Mesenchymal stem cell (in vitro differentiated cells and primary cell): ENCODE results near the gene SUN2.
A peak's percentile ranks its signal among the peaks of the same experiment; 100 is the strongest.

Experiments
- DNase-seq: peaks from one replicate; pipeline ENCODE4 v3.0.0-alpha.2; 2013
- H2AFZ ChIP-seq: one replicate; pipeline ENCODE4 v1.6.1; 2013; ENCODE audit warnings: low read depth, mild to moderate bottlenecking, control low read depth, inconsistent platforms, low read length, moderate library complexity
- H2AK5ac ChIP-seq: 2 replicates; pipeline ENCODE4 v1.6.1; 2013; ENCODE audit warnings: low read length, moderate library complexity, mild to moderate bottlenecking, inconsistent platforms; ENCODE audit not compliant: severe bottlenecking
- H2BK120ac ChIP-seq: one replicate; pipeline ENCODE4 v1.6.1; 2013; ENCODE audit warnings: low read depth, mild to moderate bottlenecking, inconsistent platforms, low read length, moderate library complexity
- H2BK12ac ChIP-seq, 2 experiments: one replicate each; pipeline ENCODE4 v1.6.1; 2013; ENCODE audit warnings: inconsistent platforms in 2 of 2, low read length in 2 of 2, mild to moderate bottlenecking in 2 of 2, moderate library complexity in 2 of 2, control low read depth in 1 of 2
- H2BK15ac ChIP-seq: one replicate; pipeline ENCODE4 v1.6.1; 2013; ENCODE audit warnings: mild to moderate bottlenecking, low read depth, inconsistent platforms; ENCODE audit not compliant: poor library complexity, severe bottlenecking
- H2BK5ac ChIP-seq: 2 replicates; pipeline ENCODE4 v1.6.1; 2013; ENCODE audit warnings: low read depth, mild to moderate bottlenecking, low read length, control low read depth, inconsistent platforms; ENCODE audit not compliant: poor library complexity, severe bottlenecking
- H3K14ac ChIP-seq, 2 experiments: one replicate each; pipeline ENCODE4 v1.6.1; 2013; ENCODE audit warnings: inconsistent platforms in 2 of 2, low read length in 2 of 2, control low read depth in 1 of 2, mild to moderate bottlenecking in 1 of 2, moderate library complexity in 1 of 2
- H3K18ac ChIP-seq, 2 experiments: one replicate each; pipeline ENCODE4 v1.6.1; 2013; ENCODE audit warnings: inconsistent platforms in 2 of 2, low read length in 2 of 2, control low read depth in 1 of 2, low read depth in 1 of 2, mild to moderate bottlenecking in 1 of 2
- H3K23ac ChIP-seq, 2 experiments: one replicate each; pipeline ENCODE4 v1.6.1; 2013; ENCODE audit warnings: inconsistent platforms in 2 of 2, low read length in 2 of 2, mild to moderate bottlenecking in 2 of 2, moderate library complexity in 2 of 2, control low read depth in 1 of 2
- H3K27ac ChIP-seq: 2 replicates; pipeline ENCODE4 v1.5.1; 2013; ENCODE audit warnings: mild to moderate bottlenecking, moderate library complexity, low read length, control low read depth, inconsistent platforms; ENCODE audit not compliant: poor library complexity, severe bottlenecking
- H3K27me3 ChIP-seq, 2 experiments: 2 replicates each; pipeline versions ENCODE4 v1.6.1 to v1.7.0; 2013; ENCODE audit warnings: low read length in 2 of 2, mild to moderate bottlenecking in 2 of 2, moderate library complexity in 2 of 2, control low read depth in 1 of 2, inconsistent platforms in 1 of 2; ENCODE audit not compliant: control insufficient read depth in 1 of 2, insufficient read depth in 1 of 2
- H3K36me3 ChIP-seq, 2 experiments: 2 replicates each; pipeline versions ENCODE4 v1.6.1 to v1.7.0; 2013; ENCODE audit warnings: low read length in 2 of 2, control low read depth in 1 of 2, inconsistent platforms in 1 of 2, low read depth in 1 of 2, mild to moderate bottlenecking in 1 of 2; ENCODE audit not compliant: insufficient read depth in 2 of 2, control insufficient read depth in 1 of 2
- H3K4ac ChIP-seq, 2 experiments: one replicate each; pipeline ENCODE4 v1.6.1; 2013; ENCODE audit warnings: inconsistent platforms in 2 of 2, low read length in 2 of 2, mild to moderate bottlenecking in 2 of 2, moderate library complexity in 2 of 2, control low read depth in 1 of 2, low read depth in 1 of 2
- H3K4me1 ChIP-seq: 2 replicates; pipeline ENCODE4 v1.6.1; 2013; ENCODE audit warnings: low read depth, low read length, control low read depth; ENCODE audit not compliant: control insufficient read depth, insufficient read depth
- H3K4me2 ChIP-seq: 2 replicates; pipeline ENCODE4 v1.6.1; 2013; ENCODE audit warnings: low read length, mild to moderate bottlenecking, inconsistent platforms; ENCODE audit not compliant: poor library complexity, severe bottlenecking
- H3K4me3 ChIP-seq, 2 experiments: 2 replicates each; pipeline versions ENCODE4 v1.5.1 to v1.7.0; 2013; ENCODE audit warnings: low read length in 2 of 2, mild to moderate bottlenecking in 2 of 2, control low read depth in 1 of 2, low read depth in 1 of 2; ENCODE audit not compliant: insufficient read depth in 1 of 2
- H3K79me1 ChIP-seq: replicated peaks from 2 replicates; pipeline ENCODE4 v1.6.1; 2013; ENCODE audit warnings: mild to moderate bottlenecking, control low read depth, low read length, inconsistent platforms; ENCODE audit not compliant: poor library complexity, severe bottlenecking
- H3K9ac ChIP-seq: 2 replicates; pipeline ENCODE4 v1.7.0; 2013; ENCODE audit warnings: mild to moderate bottlenecking, low read length, moderate library complexity
- H3K9me3 ChIP-seq: 2 replicates; pipeline ENCODE4 v1.7.0; 2013; ENCODE audit warnings: mild to moderate bottlenecking, low read length; ENCODE audit not compliant: control insufficient read depth
- H4K8ac ChIP-seq: one replicate; pipeline ENCODE4 v1.6.1; 2013; ENCODE audit warnings: inconsistent platforms, mild to moderate bottlenecking, low read length, moderate library complexity
- H4K91ac ChIP-seq: one replicate; pipeline ENCODE4 v1.6.1; 2013; ENCODE audit warnings: mild to moderate bottlenecking, low read length, inconsistent platforms
- WGBS: methylation state at CpG from one replicate; pipeline ENCODE4 v1.1.7; 2013; ENCODE audit warnings: mixed read lengths; 5-methylcytosine and 5-hydroxymethylcytosine counted together

Gene SUN2

DNA sequence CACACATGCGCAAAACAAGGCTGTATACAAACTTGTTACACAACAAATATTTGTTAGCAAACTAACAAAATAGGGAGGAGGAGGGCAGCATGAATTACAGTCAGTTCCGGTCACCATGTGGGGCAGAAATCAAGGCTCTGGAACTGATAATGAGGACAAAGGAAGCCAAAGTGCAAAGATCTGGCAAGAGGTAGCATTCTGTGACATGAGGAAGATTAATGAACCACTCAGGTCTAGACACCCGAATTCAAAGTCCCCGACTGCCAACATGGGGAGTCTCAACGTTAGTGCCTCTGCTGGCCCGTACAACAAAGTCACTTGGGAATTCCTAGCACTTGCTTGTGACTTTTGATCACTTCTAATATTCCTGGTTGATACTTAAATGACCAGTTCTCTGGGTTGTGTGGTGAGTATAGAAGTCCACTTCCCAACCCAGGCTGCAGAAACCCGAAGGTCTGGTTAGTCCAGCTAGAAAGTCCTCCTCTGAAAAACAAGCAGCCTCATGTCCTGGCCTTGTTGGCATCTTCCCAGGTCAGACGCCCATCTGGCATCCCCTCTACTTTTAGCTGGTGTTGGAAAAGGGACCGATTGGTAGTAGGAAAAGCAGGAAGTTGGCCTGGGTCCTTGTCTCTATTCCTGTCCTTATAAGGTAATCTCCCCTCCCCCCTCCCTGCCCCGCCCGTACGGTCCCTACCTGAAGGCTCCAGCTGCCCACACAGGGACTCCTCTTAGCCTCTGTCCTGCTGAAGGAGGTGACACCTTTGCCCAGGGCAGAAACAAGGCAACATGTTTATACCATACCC, 1.6 kb downstream of the SUN2 start:
- H3K14ac ChIP-seq = no peak overlapping the region
- peak overlapping the region in 1 of 2 experiments; percentile 25 for H2BK12ac ChIP-seq
- peak overlapping the region; percentile 28 to 38 for H3K18ac ChIP-seq
- H4K91ac ChIP-seq = no peak overlapping the region
- H2AK5ac ChIP-seq = peak overlapping the region; percentile 32
- peak overlapping the region; percentile 83 for H4K8ac ChIP-seq
- H3K23ac ChIP-seq = no peak overlapping the region
- peak overlapping the region; percentile 78 for H3K4me2 ChIP-seq
- H3K79me1 ChIP-seq = peaks cover 22% of the 10 kb centered on the region
- peak overlapping the region in 1 of 2 experiments; percentile 30 for H3K4ac ChIP-seq
- peak overlapping the region; percentile 94 for H3K9ac ChIP-seq
- H3K27me3 ChIP-seq = no peaks in the 10 kb centered on the region
- no peak overlapping the region for H2BK5ac ChIP-seq
- H2AFZ ChIP-seq = no peak overlapping the region
- 41% methylated on average over 10 of the region's 12 CpGs for WGBS
- peaks cover 9% of the 10 kb centered on the region for H3K4me1 ChIP-seq
- peak overlapping the region; percentile 19 to 88 for H3K4me3 ChIP-seq
- H3K36me3 ChIP-seq = peaks cover 34 to 38% of the 10 kb centered on the region in 2 experiments
- DNase-seq = peak; percentile 17
- no peaks in the 10 kb centered on the region for H3K9me3 ChIP-seq
- no peak overlapping the region for H2BK15ac ChIP-seq
- peak overlapping the region; percentile 13 for H2BK120ac ChIP-seq
- H3K27ac ChIP-seq = peak overlapping the region; percentile 47

DNA sequence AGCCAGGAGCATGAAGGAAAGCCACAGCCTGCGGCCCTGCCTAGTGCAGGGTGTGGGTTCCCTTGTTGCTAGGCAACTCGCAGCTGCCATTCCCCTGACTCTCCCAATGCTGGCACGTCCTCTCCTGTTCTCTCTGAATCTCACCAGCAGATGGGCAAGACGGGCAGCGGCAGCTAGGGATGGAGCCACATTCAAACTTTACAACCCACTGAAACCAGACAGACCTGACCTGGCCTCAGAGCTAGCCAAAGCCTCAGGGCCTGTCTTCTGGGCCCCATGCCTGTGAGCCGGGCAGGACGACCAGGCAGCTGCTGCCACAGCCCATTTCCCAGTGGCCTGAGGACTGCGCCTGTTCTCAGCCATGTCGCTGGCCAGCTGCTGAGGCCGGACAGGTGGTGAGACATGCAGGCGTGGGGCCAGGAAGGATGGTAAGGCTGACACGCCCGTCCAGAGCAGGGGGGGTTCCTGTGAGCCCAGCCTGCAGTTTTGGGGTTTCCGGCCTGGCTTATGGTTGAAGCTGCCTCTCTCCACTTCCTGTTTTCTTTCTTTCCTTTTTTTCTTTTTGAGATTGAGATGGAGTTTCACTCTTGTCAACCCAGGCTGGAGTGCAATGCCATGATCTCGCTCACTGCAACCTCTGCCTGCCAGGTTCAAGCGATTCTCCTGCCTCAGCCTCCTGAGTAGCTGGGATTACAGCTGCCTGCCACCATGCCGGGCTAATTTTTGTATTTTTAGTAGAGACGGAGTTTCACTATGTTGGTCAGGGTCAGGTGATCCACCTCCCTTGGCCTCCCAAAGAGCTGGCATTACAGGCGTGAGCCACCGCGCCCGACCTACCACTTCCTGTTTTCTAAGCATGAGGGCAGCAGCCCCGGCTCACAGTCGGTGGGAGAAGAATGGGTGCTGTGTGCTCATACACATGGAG, 4.1 kb downstream of the SUN2 start:
- H3K4me2 ChIP-seq = no peak overlapping the region
- DNase-seq = no peak
- H2AK5ac ChIP-seq = no peak overlapping the region
- H3K9me3 ChIP-seq = no peaks in the 10 kb centered on the region
- H3K14ac ChIP-seq = no peak overlapping the region
- H3K27me3 ChIP-seq = no peaks in the 10 kb centered on the region
- no peak overlapping the region for H3K27ac ChIP-seq
- no peak overlapping the region for H2BK15ac ChIP-seq
- H3K4me3 ChIP-seq = no peak overlapping the region
- H3K4ac ChIP-seq = no peak overlapping the region
- H3K4me1 ChIP-seq = peaks cover 12% of the 10 kb centered on the region
- H2BK120ac ChIP-seq = no peak overlapping the region
- H3K36me3 ChIP-seq = peaks cover 54% of the 10 kb centered on the region in 2 experiments
- H3K9ac ChIP-seq = no peak overlapping the region
- no peak overlapping the region for H2AFZ ChIP-seq
- H2BK12ac ChIP-seq = no peak overlapping the region
- WGBS = 93% methylated on average over 21 of the region's 24 CpGs
- H3K23ac ChIP-seq = no peak overlapping the region
- no peak overlapping the region for H4K91ac ChIP-seq
- no peak overlapping the region for H3K18ac ChIP-seq
- no peak overlapping the region for H2BK5ac ChIP-seq
- no peak overlapping the region for H4K8ac ChIP-seq
- H3K79me1 ChIP-seq = peaks cover 22% of the 10 kb centered on the region

DNA sequence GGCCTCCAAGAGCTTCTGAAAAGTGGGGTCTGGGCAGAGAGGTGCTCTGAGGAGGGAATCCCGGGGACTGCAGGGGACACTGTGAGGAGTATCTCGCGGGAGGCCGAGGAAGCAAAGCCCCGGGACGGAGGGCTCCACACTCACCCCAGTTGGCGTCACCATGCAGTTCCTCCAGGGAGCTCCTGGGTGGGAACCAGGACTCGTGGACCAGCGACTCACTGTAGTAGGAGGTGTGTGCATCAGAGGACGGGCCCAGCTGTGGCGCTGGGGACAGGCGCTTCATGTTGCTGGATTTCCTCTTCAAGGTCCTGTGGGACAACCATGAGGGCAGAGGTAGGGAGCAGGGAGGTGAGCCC, 4.8 kb downstream of the SUN2 start:
- Histone ChIP-seq H3K79me1 (peaks cover 22% of the 10 kb centered on the region), H3K27ac (no peak overlapping the region), H3K36me3 (peaks cover 59 to 61% of the 10 kb centered on the region in 2 experiments), H2BK12ac (no peak overlapping the region), H2AFZ (no peak overlapping the region), H3K18ac (no peak overlapping the region), H3K23ac (no peak overlapping the region), H3K4me1 (peaks cover 9% of the 10 kb centered on the region), H2BK5ac (no peak overlapping the region), H2BK15ac (no peak overlapping the region), H2AK5ac (no peak overlapping the region), H3K4me3 (no peak overlapping the region), H2BK120ac (no peak overlapping the region), H3K14ac (no peak overlapping the region), H3K4me2 (no peak overlapping the region), H4K8ac (no peak overlapping the region), H3K9ac (no peak overlapping the region), H3K4ac (no peak overlapping the region), H3K27me3 (no peaks in the 10 kb centered on the region), H3K9me3 (no peaks in the 10 kb centered on the region), H4K91ac (no peak overlapping the region)
- no peak for DNase-seq
- WGBS = 96% methylated on average over 12 of the region's 12 CpGs

DNA sequence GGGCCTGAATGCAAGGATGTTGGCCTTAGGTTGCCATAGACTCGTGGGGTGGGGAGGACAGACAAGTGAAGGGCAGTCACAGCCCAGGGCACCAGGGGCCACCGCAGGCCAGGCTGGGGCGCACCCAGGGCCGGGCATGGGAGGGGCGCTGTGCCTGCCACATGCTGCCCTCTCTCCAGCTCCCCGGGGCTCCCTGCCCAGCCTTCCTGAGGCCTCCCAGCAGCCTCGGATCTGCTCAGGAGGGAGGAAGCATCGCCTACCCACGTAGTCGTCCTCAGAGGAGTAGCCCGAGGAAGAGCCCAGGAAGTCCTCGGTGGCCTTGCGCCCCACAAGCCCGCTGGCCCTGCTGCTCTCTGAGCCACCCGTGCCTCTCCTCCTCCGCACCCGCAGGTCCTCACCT, 5.2 kb downstream of the SUN2 start:
- WGBS = 96% methylated on average over 17 of the region's 17 CpGs
- Histone ChIP-seq H3K4me1 (peaks cover 8% of the 10 kb centered on the region), H4K8ac (no peak overlapping the region), H3K4me2 (no peak overlapping the region), H3K27me3 (no peaks in the 10 kb centered on the region), H2BK5ac (no peak overlapping the region), H3K9me3 (no peaks in the 10 kb centered on the region), H2BK12ac (no peak overlapping the region), H3K23ac (no peak overlapping the region), H2AFZ (no peak overlapping the region), H3K4me3 (no peak overlapping the region), H2AK5ac (no peak overlapping the region), H3K79me1 (peaks cover 22% of the 10 kb centered on the region), H3K36me3 (peaks cover 63 to 65% of the 10 kb centered on the region in 2 experiments), H2BK15ac (no peak overlapping the region), H3K14ac (no peak overlapping the region), H2BK120ac (no peak overlapping the region), H3K9ac (no peak overlapping the region), H3K18ac (no peak overlapping the region), H3K4ac (no peak overlapping the region), H3K27ac (no peak overlapping the region), H4K91ac (no peak overlapping the region)
- no peak for DNase-seq
